SU-DHL-6 (cell line): ENCODE measurements around the gene IFIT3.

Experiments used
- EZH2phosphoT487 ChIP-seq: fragments of 200-600 bp; sonication (generic), shearing (Covaris generic); conservative IDR thresholded peaks from 2 replicates; pipeline ENCODE4 v1.6.1; 2018; ENCODE audit warnings: mild to moderate bottlenecking, antibody characterized with exemption, low read length, moderate library complexity, mixed read lengths
- TF ChIP-seq, protein P1 (sequence below): fragments of 200-600 bp; sonication (generic); IDR thresholded peaks from one replicate; pipeline ENCODE4 v1.5.1; 2017; ENCODE audit warnings: antibody characterized with exemption, mild to moderate bottlenecking, low read length, moderate library complexity; ENCODE audit not compliant: insufficient read depth, poor library complexity, severe bottlenecking

DNA sequence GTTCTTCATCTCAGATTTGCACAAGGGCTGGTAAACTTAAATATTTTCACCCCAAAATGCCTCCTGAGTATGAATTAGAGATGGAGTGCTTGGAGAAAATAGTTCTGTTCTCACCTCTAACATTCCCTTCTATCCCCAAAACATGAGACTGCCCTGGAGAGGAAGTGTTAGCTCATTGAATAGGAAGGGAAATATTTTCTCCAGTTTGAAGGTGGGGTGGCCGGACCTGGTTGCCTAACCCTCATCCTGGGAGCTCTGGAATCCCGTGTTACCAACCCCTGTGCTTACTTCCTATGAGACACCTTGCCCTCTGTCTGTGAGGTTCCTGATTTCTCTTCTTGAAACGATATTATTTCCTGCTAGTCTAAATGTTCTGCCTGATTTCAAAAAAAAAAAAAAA, 25.2 kb upstream of the IFIT3 start:
- TF ChIP-seq, protein P1, sequence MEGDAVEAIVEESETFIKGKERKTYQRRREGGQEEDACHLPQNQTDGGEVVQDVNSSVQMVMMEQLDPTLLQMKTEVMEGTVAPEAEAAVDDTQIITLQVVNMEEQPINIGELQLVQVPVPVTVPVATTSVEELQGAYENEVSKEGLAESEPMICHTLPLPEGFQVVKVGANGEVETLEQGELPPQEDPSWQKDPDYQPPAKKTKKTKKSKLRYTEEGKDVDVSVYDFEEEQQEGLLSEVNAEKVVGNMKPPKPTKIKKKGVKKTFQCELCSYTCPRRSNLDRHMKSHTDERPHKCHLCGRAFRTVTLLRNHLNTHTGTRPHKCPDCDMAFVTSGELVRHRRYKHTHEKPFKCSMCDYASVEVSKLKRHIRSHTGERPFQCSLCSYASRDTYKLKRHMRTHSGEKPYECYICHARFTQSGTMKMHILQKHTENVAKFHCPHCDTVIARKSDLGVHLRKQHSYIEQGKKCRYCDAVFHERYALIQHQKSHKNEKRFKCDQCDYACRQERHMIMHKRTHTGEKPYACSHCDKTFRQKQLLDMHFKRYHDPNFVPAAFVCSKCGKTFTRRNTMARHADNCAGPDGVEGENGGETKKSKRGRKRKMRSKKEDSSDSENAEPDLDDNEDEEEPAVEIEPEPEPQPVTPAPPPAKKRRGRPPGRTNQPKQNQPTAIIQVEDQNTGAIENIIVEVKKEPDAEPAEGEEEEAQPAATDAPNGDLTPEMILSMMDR = no peak
- no peak for TF ChIP-seq EZH2phosphoT487
